Gastrocnemius medialis (tissue), 4 donors: ENCODE results near the gene USP16.

Experiments used
- POLR2A ChIP-seq, 2 donors: fragments of 450-650 bp; IDR thresholded peaks; one replicate each; pipeline ENCODE4 v1.6.1; 2017; ENCODE audit warnings: antibody characterized with exemption in 2 of 2, mild to moderate bottlenecking in 2 of 2, moderate library complexity in 2 of 2
- TF ChIP-seq, protein P1 (sequence below), 5 experiments: fragments of 450-650 bp in 3 of 5; fragments of 200-600 bp in 2 of 5; sonication (generic) in 2 of 5; IDR thresholded peaks in 4 of 5; conservative IDR thresholded peaks in 1 of 5; 1 replicate in 4 of 5; 2 replicates in 1 of 5; pipeline ENCODE4 v1.5.1; 2016 to 2019; ENCODE audit warnings: antibody characterized with exemption in 5 of 5, mild to moderate bottlenecking in 3 of 5, moderate library complexity in 3 of 5

DNA sequence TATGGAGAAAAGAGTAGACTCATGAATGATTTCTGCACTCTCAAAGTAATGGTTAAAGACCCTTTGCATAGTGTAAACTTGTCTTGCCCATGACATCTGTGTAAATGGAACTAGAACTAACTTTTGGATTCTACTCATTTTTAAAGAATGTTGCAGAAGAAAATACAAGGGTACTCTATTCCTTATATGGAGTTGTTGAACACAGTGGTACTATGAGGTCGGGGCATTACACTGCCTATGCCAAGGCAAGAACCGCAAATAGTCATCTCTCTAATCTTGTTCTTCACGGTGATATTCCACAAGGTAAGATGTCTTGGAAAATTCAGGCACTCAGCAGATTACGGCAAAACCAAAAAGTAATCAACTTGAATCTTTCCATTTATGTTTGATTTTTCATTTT lies 29.2 kb downstream of the USP16 start:
- TF ChIP-seq POLR2A (IDR thresholded peaks at IDR 0.05), result no peak
- TF ChIP-seq, protein P1, sequence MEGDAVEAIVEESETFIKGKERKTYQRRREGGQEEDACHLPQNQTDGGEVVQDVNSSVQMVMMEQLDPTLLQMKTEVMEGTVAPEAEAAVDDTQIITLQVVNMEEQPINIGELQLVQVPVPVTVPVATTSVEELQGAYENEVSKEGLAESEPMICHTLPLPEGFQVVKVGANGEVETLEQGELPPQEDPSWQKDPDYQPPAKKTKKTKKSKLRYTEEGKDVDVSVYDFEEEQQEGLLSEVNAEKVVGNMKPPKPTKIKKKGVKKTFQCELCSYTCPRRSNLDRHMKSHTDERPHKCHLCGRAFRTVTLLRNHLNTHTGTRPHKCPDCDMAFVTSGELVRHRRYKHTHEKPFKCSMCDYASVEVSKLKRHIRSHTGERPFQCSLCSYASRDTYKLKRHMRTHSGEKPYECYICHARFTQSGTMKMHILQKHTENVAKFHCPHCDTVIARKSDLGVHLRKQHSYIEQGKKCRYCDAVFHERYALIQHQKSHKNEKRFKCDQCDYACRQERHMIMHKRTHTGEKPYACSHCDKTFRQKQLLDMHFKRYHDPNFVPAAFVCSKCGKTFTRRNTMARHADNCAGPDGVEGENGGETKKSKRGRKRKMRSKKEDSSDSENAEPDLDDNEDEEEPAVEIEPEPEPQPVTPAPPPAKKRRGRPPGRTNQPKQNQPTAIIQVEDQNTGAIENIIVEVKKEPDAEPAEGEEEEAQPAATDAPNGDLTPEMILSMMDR (IDR thresholded peaks at IDR 0.05 in 4 of 5, conservative IDR thresholded peaks at IDR 0.05 in 1 of 5), result no peak
